Spinal cord (tissue), 10 donors: ENCODE measurements around the gene PARD3B. TPM values are rescaled to one million over a fixed set of nuclear protein-coding genes. Genes with fewer than 3 reads are reported as not detected.

ENCODE experiments used
- DNase-seq, 6 donors: peaks; one replicate each; pipeline versions ENCODE4 v3.0.0 to v3.0.0-alpha.2; 2013 to 2015; ENCODE audit warnings: low spot score in 6 of 6, low read depth in 4 of 6
- H3K27ac ChIP-seq: one replicate; pipeline ENCODE4 v1.5.1; 2013; ENCODE audit warnings: low read depth, low read length, control low read depth
- H3K27me3 ChIP-seq: one replicate; pipeline ENCODE4 v1.6.1; 2013; ENCODE audit warnings: low read length; ENCODE audit not compliant: control insufficient read depth, insufficient read depth
- H3K36me3 ChIP-seq: one replicate; pipeline ENCODE4 v1.6.1; 2013; ENCODE audit warnings: low read length; ENCODE audit not compliant: control insufficient read depth, insufficient read depth
- H3K4me1 ChIP-seq: one replicate; pipeline ENCODE4 v1.6.1; 2013; ENCODE audit warnings: low read length; ENCODE audit not compliant: control insufficient read depth, insufficient read depth
- H3K4me3 ChIP-seq: one replicate; pipeline ENCODE4 v1.5.1; 2013; ENCODE audit warnings: low read depth, low read length, control low read depth
- H3K9me3 ChIP-seq: one replicate; pipeline ENCODE4 v1.6.1; 2013; ENCODE audit warnings: low read length; ENCODE audit not compliant: control insufficient read depth, insufficient read depth
- WGBS: methylation state at CpG from one replicate; pipeline ENCODE4 v1.1.5; 2013; ENCODE audit warnings: missing lambda C conversion rate; ENCODE audit not compliant: insufficient coverage; 5-methylcytosine and 5-hydroxymethylcytosine counted together
- polyA plus RNA-seq, 2 donors: library from polyadenylated mRNA; unstranded; fragments of 120-200 nt; gene quantifications; one replicate each; pipeline ENCODE4 v1.2.1, GENCODE V29; 2013; ENCODE audit not compliant: insufficient read length in 2 of 2
- total RNA-seq, 2 donors: library from RNA; depleted of rRNA in 1 of 2; stranded (reverse); fragments of 120-200 nt in 1 of 2; fragments of >200 nt in 1 of 2; gene quantifications; one replicate each; pipeline versions ENCODE4 v1.2.3 to v1.2.4, GENCODE V29; 2013 to 2014
- donor health status: healthy.

Gene PARD3B
- total and polyA plus RNA-seq, 4 donors: 10.8 to 34.6 (median 22.1) TPM

DNA sequence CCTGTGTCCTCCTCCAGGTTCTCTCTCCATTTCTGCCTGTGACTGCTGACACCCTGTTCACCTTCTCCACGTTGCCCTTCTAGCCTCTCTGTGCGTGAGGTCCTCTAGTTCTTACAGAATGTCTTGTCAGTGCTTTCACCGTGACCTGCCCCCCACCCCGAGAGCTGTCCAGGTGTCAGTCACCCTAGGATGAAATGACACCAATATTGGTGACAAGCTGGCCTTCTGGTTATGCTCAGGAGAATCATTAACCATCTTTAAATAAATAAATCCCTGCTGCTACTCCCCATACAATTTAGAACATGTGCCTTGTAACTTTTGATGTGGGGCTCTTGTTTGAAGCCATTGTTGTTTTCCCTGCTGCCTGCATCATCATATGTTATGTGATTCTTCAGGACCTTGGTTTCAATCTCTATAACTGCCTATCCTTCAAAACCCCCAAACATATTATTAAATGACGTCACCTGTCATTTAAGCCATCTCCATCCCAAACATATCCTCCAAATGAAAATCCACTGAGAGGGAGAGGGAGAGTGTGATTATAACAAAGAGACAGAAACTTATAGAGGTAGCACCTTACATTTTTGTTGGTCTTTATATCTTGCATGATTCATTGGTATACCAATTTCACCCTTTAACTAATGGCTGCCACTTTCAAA lies 496.3 kb downstream of the PARD3B start:
- no peak for DNase-seq
- Histone ChIP-seq H3K9me3 (no peaks in the 10 kb centered on the region), H3K27me3 (no peaks in the 10 kb centered on the region), H3K4me1 (no peaks in the 10 kb centered on the region), H3K36me3 (no peaks in the 10 kb centered on the region), H3K4me3 (no peak overlapping the region), H3K27ac (no peak overlapping the region)
- WGBS: 62% methylated on average over 2 of the region's 5 CpGs

DNA sequence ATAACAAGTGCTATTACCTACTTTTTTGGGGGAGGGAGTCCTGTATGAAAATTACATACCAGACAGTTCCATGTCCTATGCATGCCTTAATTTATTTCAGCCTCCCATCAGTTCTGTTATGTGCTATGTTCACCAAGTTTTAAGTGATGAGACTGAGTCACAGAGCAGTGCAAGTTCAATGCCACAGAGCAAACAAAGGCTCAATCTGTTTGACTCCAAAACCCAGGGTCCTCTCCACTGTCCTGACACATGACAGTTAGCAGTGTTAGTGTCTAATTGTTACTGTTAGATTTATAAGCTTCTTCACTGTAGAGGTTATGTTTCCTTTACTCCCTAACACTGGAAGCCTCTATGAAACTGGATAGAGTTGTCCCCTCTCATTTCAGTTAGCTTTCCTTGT lies 498.0 kb downstream of the PARD3B start:
- no peak overlapping the region for H3K4me3 ChIP-seq
- no peak for DNase-seq

DNA sequence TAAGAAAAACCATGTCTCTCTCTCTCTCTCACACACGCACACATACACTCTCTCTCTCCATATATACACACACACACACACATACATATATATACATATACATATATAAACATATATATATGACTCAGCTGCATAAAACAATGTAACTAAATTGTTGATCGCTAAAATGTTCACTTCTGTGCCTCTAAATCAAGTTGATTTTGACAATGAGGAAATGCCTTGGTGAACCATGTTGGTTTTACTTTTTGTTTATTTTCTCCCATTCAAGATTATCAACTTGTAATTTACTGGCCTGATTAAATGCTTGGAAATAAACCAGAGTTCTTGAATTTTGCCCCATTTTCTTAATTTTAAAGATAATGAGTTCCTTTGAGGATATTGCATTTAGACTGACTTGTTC lies 500.4 kb downstream of the PARD3B start:
- no peak for DNase-seq
- no CpG with 5 or more reads among the region's 2 CpGs for WGBS
- Histone ChIP-seq H3K27me3 (no peaks in the 10 kb centered on the region), H3K4me3 (no peak overlapping the region), H3K9me3 (no peaks in the 10 kb centered on the region), H3K27ac (no peak overlapping the region), H3K36me3 (no peaks in the 10 kb centered on the region), H3K4me1 (no peaks in the 10 kb centered on the region)

More for the DNA sequence above, 498.0 kb downstream of the PARD3B start:
- no peaks in the 10 kb centered on the region for H3K4me1 ChIP-seq
- no peaks in the 10 kb centered on the region for H3K36me3 ChIP-seq
- no peaks in the 10 kb centered on the region for H3K27me3 ChIP-seq
- H3K9me3 ChIP-seq: no peaks in the 10 kb centered on the region
- H3K27ac ChIP-seq: no peak overlapping the region

DNA sequence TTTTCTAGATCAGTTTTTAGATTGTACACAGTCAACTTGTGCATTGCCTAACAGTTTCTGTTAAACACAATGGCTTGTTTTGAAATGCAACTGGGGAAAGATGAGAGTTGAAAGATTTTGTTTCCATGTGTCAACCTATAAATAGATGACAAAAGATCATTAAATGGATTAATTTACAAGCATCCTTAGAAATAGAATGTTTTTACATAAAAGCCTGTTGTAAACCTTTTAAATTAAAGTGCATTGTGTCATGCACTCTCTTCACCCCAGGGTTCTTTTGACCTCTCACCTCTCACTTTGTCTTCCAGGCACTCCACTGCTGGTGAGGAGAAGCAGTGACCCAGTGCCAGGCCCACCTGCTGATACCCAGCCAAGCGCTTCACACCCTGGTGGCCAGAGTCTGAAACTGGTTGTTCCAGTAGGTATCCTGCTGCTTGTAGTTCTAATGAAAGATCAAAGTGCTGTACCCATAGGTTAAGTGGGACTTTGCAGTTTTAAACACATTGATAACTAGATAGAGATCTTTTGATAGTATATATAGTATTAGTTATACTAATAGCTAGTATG lies 502.1 kb downstream of the PARD3B start:
- 60% methylated on average over 1 of the region's 1 CpG for WGBS
- no peaks in the 10 kb centered on the region for H3K9me3 ChIP-seq
- H3K36me3 ChIP-seq: no peaks in the 10 kb centered on the region
- H3K27me3 ChIP-seq: no peaks in the 10 kb centered on the region
- H3K4me3 ChIP-seq: no peak overlapping the region
- no peak for DNase-seq
- H3K4me1 ChIP-seq: no peaks in the 10 kb centered on the region
- no peak overlapping the region for H3K27ac ChIP-seq

DNA sequence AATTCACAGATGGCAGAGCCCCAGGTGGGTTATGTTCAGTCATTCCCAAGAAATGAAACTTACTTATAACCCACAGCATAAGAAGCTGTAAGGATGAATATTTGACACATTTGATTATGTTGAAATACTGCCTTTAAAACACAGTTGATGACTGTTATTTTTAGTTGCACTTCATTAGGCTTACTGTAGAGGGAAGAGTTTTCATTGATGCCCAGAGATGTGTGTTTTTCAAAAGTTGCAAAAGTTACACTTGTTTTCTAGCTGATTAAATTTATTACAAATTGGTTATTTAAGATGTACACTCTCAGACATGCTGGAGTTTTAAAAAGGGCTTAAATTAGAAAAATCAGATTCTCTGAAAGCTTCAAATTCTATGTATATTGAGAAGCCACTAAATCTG lies 506.1 kb downstream of the PARD3B start:
- Histone ChIP-seq H3K4me1 (no peaks in the 10 kb centered on the region), H3K4me3 (no peak overlapping the region), H3K9me3 (no peaks in the 10 kb centered on the region), H3K36me3 (no peaks in the 10 kb centered on the region), H3K27ac (no peak overlapping the region), H3K27me3 (no peaks in the 10 kb centered on the region)
- DNase-seq: no peak

DNA sequence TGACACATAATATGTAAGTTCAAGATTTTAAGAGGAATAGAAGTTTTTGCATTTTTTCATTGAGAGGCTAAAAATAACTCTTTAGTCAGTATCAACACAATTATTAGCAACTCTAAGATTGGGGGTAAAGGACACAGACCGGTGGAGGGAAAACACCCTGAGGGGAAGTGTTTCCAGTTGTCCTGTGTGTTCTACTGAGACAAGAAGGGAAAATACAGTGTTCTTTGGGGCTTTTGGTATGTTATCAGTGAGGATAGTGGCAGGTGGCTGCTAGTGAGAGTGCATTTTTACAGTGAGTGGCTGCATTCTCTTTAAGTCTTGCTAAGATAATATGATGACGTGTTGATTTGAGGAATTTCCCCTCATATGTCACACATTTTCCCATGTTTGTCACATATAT lies 507.5 kb downstream of the PARD3B start:
- H3K4me3 ChIP-seq: no peak overlapping the region
- WGBS: 100% methylated on average over 1 of the region's 2 CpGs
- no peaks in the 10 kb centered on the region for H3K9me3 ChIP-seq
- no peaks in the 10 kb centered on the region for H3K36me3 ChIP-seq
- DNase-seq: no peak
- H3K27ac ChIP-seq: no peak overlapping the region
- no peaks in the 10 kb centered on the region for H3K4me1 ChIP-seq
- no peaks in the 10 kb centered on the region for H3K27me3 ChIP-seq

DNA sequence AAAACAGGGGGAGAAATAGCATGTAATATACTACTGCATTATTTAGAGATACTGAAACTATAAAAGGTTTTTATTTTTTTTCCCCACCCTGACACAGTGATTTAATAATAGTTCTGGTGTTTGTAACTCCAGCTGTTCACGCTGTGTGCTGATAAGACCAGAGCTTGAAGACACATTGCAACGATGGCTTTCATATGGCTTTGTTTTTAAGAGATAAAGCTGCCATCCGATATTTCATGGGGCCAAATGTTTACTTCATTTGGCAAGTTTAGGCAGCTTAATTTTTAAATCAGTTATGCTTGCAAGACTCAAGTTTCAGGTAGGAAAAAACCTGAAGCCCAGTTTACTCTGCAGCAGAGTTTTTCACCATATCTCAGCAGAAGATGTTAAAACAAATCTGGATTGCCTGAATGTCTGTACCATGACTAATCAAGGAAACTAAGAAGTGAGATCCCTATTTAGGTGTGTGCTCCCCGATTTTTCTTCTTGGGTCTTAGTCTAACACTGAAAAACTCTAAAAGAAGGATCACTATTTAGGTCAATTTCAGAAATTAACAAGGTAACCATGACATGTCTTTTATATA lies 508.6 kb downstream of the PARD3B start:
- DNase-seq: no peak
- Histone ChIP-seq H3K4me3 (no peak overlapping the region), H3K9me3 (peaks cover 2% of the 10 kb centered on the region), H3K4me1 (no peaks in the 10 kb centered on the region), H3K27me3 (no peaks in the 10 kb centered on the region), H3K36me3 (no peaks in the 10 kb centered on the region), H3K27ac (no peak overlapping the region)
- WGBS: 81% methylated on average over 3 of the region's 4 CpGs

DNA sequence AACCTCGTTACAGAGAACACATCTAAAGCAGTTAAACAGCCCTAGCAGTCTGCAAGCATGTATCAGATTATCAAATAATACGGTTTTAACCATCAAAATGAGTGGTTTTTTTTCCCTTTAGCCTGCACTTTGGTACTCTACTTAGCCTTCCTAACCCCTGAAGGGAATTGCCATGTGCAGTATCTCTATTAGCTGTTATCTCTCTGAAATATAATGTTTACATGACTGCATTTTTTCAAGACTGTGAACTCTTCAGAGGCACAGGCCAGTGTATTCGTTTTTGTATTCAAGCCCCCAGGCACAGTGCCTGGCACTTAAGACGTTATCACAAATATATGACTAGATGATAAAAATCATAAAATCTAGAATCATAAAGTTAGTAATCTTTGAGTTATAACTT lies 509.5 kb downstream of the PARD3B start:
- no peaks in the 10 kb centered on the region for H3K36me3 ChIP-seq
- no peaks in the 10 kb centered on the region for H3K4me1 ChIP-seq
- peaks cover 2% of the 10 kb centered on the region for H3K9me3 ChIP-seq
- H3K4me3 ChIP-seq: no peak overlapping the region
- no peak overlapping the region for H3K27ac ChIP-seq
- no peak for DNase-seq
- no peaks in the 10 kb centered on the region for H3K27me3 ChIP-seq
- WGBS: 90% methylated on average over 1 of the region's 4 CpGs

DNA sequence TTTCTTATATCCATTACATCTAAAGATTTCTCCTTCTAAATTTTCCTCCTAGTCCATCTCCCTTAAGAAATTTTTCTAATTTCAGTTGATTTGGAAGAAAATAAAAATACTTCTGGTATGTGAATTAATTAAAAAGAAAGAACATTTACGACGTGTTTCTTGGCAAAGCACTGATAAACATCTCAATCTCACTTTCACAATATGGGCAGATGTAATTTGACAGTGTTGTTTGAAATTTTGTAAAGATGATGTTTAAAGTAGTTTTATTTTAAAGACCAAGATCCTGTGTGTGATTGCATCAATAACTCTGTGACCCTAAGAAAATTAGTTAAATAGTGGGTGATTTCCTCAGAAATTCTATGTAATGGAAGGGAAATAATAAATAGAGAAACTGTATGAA lies 510.0 kb downstream of the PARD3B start:
- Histone ChIP-seq H3K4me3 (no peak overlapping the region), H3K4me1 (no peaks in the 10 kb centered on the region), H3K9me3 (peaks cover 2% of the 10 kb centered on the region), H3K36me3 (no peaks in the 10 kb centered on the region), H3K27ac (no peak overlapping the region), H3K27me3 (no peaks in the 10 kb centered on the region)
- no CpG with 5 or more reads among the region's 2 CpGs for WGBS
- DNase-seq: no peak

DNA sequence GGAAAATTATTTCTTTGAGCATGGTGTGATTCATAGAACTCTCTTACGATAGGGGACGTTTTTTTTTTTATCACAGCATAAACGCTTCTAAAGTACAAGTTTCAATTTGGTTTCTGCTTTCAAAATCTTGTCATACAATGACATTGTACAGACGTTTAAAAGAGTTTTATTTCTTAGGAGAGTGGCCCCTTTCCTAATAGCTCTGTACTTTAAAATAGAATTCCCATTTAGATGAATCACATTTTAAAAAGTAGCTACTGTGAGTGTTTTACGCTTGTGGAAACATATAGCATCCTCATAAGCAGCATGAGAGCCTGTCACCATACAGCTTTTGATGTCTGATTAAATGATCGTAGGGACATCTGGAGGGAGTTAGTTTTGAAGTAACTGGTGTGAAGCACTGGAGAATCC lies 510.9 kb downstream of the PARD3B start:
- Histone ChIP-seq H3K4me1 (no peaks in the 10 kb centered on the region), H3K27me3 (no peaks in the 10 kb centered on the region), H3K9me3 (peaks cover 2% of the 10 kb centered on the region), H3K36me3 (no peaks in the 10 kb centered on the region), H3K27ac (no peak overlapping the region), H3K4me3 (no peak overlapping the region)
- no CpG with 5 or more reads among the region's 6 CpGs for WGBS
- DNase-seq: peak in 2 of 6 donors; percentile 14 to 38
